Esophagus muscularis mucosa (tissue), 4 donors: ENCODE measurements around the gene CPB2.

Experiments
- EP300 ChIP-seq: sonication (generic); formaldehyde crosslinking; IDR thresholded peaks from one replicate; pipeline ENCODE4 v1.6.1; 2017; ENCODE audit warnings: antibody characterized with exemption
- POLR2A ChIP-seq: fragments of 450-650 bp; IDR thresholded peaks from one replicate; pipeline ENCODE4 v1.6.1; 2017; ENCODE audit warnings: antibody characterized with exemption, moderate library complexity, mild to moderate bottlenecking, low read depth
- POLR2AphosphoS5 ChIP-seq, 2 donors: sonication (generic); formaldehyde crosslinking; IDR thresholded peaks; one replicate each; pipeline ENCODE4 v1.6.1; 2017; ENCODE audit warnings: antibody characterized with exemption in 2 of 2
- TF ChIP-seq, protein P1 (sequence below), 3 experiments: fragments of 200-600 bp in 2 of 3; fragments of 450-650 bp in 1 of 3; sonication (generic) in 2 of 3; IDR thresholded peaks; one replicate each; pipeline ENCODE4 v1.5.1; 2017 to 2019; ENCODE audit warnings: antibody characterized with exemption in 3 of 3, mild to moderate bottlenecking in 2 of 3, moderate library complexity in 1 of 3

DNA sequence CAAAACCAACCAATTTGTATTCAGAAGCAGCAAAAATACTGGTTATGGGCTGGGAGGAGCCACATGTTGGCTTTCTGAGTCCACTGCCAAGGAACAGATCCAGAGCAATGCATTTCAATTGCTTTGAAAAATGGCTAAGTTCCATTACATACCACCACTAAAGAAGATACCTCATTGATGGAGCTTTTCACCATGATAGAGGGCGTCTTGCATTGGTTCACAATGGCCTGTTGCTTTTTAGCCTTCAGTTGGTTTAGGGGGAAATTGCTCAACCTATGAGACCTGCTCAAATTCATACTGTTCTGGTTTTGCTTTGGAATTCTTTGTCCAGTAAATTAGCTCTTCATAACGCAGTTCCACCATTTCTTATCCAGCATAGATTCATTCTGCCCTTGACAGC is 21.2 kb upstream of the CPB2 start:
- no peak for TF ChIP-seq POLR2A
- TF ChIP-seq, protein P1, sequence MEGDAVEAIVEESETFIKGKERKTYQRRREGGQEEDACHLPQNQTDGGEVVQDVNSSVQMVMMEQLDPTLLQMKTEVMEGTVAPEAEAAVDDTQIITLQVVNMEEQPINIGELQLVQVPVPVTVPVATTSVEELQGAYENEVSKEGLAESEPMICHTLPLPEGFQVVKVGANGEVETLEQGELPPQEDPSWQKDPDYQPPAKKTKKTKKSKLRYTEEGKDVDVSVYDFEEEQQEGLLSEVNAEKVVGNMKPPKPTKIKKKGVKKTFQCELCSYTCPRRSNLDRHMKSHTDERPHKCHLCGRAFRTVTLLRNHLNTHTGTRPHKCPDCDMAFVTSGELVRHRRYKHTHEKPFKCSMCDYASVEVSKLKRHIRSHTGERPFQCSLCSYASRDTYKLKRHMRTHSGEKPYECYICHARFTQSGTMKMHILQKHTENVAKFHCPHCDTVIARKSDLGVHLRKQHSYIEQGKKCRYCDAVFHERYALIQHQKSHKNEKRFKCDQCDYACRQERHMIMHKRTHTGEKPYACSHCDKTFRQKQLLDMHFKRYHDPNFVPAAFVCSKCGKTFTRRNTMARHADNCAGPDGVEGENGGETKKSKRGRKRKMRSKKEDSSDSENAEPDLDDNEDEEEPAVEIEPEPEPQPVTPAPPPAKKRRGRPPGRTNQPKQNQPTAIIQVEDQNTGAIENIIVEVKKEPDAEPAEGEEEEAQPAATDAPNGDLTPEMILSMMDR (IDR thresholded peaks at IDR 0.05): no peak
- TF ChIP-seq POLR2AphosphoS5 (IDR thresholded peaks at IDR 0.05): no peak
- no peak for TF ChIP-seq EP300
